AG20443 (cell line): Measurements from ENCODE around the gene NAMPT.
"Not testable (repeated sequence)": the region's sequence is repeated elsewhere in the genome, so short reads cannot be mapped to it uniquely, and the experiment has no call there.

Experiments
- DNase-seq: peaks from one replicate; pipeline ENCODE4 v3.0.0; 2012; ENCODE audit warnings: low spot score, mixed read lengths

The NAMPT gene

DNA sequence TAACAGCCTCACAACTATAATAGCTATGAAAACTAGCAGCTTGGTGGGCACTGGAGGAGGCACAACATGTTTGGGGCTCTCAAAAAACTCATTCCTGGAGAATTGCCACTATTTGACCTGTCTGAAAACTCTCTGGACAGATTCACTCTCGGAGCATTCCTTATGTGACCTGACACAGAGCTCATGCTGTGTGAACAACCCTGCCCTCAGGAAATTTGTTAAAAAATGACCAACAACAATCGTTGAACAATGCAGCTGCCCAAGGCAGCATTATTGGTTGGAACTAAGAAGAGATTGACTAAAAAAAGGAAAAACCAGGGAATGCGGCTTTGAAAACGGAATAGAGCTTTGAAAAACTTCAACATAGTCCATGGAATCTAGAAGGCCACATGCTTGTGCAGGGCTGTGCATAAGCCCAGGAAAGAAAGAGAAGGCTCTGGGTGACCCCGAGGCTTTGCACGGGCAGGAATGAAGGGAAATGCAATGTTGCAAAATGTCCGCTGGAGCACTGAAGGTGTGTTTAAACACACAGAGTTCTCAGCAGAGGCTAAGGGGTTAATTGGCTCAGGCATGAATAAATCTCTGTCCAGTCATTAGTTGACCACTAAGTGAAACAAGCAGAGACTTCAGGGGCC is 52.8 kb downstream of the NAMPT start:
- no peak for DNase-seq

- DNase-seq: no peak
Observed at GRCh38 chr7:106225856-106226255, 58.9 kb downstream of the NAMPT start.

DNA sequence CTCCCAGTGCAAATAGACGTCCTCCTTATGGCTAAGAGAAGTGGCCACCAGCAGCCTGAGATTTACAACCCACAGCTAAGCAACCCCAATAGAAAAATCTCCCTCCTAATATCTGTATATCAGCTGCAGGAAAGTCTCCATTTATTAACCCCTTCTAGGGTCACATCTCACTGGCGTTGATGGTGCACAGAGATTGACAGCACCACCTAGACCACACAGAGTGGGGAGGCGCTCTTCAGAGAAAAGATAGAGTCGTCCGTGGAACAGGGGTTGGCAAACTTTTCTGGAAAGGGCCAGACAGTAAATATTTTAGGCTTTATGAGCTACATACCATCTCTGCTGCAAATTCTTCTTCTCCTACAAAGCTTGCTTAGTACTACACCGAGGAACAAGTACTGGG is 60.0 kb downstream of the NAMPT start:
- no peak for DNase-seq

DNA sequence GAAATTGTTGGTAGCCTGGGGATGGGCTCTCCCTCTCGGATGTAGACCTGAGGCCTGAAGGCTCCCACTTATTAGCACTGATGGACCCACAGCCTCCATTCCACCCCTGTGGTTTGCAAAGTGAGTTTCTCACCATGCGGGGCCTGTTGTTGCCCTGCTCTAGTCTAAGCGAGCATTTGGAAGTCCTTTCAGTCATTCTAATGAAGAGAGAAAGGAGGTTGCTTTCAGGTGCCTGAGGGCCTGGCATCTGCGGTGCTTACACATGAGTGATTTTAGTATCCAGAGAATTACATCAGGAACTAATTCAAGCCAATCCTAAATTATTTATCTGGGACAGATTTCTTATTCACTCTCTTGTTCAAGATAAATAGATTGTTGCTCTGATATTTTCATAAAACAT is 61.6 kb downstream of the NAMPT start:
- DNase-seq: no peak

- DNase-seq: no peak
Observed at GRCh38 chr7:106222545-106222944, 62.2 kb downstream of the NAMPT start.

DNA sequence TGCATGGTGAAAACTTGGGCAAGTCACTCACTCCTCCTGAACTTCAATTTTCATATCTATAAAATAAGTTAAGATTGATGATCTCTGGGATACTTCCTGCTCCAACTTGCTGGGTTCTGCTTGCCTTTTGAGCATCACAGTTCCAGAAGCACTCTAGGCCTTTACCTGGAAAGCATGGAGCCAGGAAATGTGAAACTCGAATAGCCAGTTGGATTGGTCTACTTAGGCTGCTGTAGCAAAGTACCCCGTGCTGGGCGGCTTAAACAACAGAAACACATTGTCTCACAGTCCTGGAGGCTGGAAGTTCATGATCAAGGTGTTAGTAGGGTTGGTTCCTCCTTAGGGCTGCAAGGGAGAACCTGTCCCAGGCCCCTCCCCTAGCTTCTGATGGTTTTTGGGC is 64.5 kb downstream of the NAMPT start:
- no peak for DNase-seq

DNA sequence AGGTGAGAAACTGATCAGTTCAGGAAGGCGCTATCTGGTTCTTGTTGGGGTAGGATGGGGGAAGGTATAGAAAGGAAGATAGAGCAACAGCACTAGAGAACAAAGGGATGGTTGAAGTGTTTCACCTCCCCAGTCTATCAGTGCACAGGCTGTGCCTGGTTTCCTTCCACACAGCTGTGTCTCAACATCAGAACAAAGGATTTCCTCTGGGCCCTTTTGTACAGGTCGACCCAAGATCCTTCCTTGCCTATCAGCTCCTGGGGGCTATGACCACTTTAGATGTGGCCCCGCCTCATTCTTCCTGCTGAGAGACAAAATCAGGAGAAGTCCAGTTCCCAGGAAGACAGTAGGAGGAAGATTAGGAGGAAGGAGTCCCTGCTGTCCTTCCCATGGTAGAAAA is 65.6 kb downstream of the NAMPT start:
- no peak for DNase-seq

DNA sequence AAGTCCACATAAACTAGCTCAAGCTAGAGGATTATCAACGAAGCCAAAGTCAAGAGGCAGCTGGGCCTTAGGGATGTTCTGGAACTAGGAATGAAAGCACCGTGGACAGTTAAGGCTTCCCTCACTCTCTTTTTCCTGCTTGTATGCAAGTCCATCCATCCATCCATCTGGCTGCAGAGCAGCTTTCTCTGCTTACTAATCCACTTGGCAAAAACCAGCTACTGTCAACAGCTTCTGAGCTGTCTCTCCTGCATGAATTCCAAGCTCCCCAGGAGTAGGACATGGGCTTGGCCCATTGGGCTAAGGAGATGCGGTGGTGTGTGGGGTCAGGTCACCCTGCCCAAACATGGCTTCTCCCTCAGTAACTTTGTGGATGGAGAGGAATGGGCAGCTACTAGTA is 66.2 kb downstream of the NAMPT start:
- DNase-seq: peak; percentile 18

DNA sequence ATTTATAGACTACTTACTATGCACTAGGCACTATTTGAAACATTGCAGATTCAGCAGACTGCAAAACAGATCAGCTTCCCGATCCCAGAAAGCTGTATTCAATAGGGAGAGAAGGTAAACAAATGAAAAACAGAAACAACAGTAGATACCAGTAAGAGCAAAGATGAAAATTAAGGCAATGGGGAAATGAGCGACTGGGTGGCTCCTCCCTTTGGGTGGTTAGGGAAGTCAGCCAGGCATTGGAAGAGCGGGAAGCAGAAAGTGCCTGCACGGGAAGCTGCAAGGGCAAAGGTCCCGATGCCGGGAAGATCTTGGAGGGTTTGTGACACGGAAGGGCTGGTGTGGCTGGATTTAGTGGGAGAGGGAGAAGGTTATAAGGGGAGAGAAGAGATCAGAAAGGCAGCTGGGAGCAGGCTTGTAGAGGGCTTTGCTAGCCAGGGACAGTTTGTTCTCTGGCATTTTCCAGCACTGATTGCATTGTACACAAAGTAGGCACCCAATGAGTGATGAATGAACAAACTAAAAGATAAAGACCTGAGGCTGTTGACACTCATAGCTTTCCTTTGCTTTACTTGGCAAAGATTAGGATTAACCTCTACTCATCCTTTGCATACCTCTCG is 67.8 kb downstream of the NAMPT start:
- peak; percentile 65 for DNase-seq

DNA sequence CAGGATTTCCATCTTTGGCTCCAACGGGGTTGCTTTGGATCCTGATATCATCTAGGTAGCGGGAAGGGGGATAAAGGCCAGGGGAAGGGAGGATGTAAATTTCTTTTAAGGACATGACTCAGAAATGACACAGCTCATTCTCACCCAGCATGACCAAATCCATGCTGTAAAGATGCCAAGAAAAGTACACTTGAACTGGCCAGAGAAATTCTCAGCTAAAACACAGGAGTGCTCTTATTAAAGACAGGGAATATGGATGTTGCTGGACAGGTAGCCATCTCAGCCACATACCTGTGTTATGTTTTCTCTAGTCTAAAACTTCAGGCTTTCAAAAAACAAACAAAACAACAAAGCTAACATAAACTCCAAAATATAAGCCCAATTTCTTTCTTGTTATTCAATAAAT is 68.3 kb downstream of the NAMPT start:
- DNase-seq: peak; percentile 85

DNA sequence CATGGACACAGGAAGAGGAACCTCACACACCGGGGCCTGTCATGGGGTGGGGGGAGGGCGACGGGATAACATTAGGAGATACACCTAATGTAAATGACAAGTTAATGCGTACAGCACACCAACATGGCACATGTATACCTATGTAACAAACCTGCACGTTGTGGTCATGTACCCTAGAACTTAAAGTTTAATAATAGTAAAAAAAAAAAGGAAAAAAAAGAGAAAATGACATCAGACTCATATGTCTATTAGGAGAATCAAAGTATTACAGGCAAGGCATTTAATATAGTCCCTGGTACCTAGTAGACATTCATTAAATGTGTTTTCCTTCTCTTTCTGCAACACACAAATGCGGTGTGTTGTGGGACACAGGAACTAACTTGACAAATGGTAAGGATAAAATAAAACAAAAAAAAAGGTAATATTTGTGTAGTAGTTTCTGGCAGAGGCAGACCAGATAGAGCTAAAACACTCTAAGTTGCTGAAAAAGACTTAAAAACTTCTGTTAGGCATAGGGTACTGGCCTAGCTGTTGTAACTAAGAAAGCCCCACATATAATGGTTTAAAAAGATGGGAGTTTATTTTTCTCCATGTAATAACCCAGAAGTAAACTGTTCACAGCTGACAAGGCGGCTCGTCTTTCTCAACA is 68.8 kb downstream of the NAMPT start:
- no peak for DNase-seq

DNA sequence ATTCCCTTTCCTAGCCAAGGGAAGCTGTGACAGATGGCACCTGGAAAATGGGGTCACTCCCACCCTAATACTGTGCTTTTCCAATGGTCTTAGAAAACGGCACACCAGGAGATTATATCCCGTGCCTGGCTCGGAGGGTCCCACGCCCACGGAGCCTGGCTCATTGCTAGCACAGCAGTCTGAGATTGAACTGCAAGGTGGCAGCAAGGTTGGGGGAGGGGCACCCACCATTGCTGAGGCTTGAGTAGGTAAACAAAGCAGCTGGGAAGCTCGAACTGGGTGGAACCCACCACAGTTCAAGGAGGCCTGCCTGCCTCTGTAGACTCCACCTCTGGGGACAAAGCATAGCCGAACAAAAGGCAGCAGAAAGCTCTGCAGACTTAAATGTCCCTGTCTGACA is 75.8 kb downstream of the NAMPT start:
- DNase-seq: not testable (repeated sequence)

DNA sequence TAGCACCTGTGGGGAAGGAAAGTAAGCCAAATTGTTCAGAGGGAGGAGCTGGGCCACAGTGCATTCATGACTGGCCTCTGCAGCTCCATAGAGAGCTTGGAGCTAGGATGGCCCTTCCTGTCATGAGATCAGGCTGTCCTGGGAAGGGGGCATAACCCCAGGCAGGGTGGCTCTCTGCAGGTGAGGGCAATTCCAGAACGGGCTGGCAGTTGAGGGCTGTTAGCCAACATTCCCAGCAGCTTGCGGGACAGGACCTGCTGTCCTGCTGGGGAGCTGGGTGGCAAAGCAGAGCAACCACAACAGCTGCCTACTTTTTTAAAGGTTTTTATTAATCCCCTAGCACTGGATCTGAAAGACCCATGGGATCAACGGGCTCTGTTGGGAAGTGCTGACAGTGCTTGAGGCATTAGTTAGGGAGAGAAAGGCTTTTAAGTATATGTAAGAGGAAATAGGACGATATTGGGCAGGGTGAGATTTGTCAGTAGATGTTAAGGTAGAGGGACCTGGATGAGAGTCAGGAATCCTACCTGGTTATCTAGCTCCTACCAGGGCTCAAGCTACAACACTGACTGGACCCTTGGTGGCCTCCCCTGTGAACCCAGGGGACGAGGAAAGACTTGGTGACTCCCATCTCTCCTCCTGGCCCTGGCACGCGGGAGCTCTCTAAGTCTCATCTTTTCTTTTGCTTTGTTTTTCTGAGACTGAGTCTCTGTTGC is 77.8 kb downstream of the NAMPT start:
- DNase-seq: no peak

DNA sequence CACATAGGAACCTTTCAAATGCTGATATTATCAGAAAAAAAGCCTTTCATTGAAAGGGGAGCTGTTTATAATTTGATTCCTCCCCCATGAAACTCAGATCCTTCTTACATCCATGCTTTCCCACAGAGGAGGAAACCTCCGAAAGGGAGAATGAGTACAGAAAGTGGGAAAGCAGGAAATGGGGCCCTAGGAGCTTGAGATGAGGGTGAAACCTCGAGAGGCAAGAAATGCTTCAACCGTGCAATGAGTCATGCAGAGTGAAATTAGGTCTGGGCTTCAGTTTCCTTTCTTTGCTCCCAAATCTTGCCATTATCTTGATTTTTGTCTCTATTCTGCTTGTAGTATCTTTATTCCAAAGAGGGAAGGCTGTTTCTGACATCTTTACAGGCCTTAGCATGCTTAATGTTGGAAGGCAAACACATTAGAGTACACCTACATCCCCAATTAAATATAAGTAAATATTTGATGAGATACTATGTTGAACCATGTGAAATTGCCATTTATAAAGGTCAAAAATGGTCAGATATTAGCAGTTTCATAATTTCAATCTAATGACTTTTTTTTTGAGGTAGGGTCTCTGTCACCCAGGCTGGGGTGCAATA is 79.1 kb downstream of the NAMPT start:
- DNase-seq: peak; percentile 30

DNA sequence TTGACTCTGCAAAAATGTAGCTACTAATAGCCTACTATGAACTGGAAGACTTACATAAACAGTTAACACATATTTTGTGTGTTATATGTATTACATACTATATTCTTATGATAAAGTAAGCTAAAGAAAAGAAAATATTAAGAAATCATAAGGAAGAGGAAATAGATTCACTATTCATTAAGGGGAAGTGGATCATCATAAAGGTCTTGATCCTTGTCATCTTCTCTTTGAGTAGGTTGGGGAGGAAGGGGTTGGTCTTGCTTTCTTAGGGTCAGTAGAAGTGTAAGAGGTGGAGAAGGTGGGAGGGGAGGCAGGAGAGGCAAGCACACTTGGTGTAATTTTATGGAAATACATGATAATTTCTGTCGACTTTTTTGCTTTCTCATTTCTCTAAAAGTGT is 81.3 kb downstream of the NAMPT start:
- no peak for DNase-seq

- DNase-seq: peak; percentile 24
Observed at GRCh38 chr7:106201164-106201563, 83.6 kb downstream of the NAMPT start.

- DNase-seq: no peak
Observed at GRCh38 chr7:106199813-106200364, 84.9 kb downstream of the NAMPT start.

DNA sequence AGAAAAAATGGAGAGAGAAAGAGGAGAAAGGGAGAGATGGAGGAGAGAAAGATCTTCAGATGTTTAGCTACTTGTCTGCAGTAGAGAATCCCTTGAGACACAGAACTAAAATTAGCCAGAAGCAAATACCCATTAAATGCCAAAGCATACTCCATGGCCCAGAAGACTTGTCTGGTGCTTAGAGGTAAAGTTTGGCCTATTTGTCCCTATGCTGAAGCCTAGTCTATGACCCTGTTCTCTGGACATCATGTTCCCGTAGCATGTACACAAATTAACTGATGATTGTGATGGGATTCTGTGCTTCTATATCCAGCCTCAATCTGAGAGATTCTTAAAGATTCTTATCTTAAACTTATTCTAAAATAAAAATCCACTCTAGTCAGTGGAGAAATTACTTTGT is 85.8 kb downstream of the NAMPT start:
- no peak for DNase-seq
